Cardiac fibroblast (primary cell): ENCODE measurements around the gene ELFN1.

Experiments
- DNase-seq, 2 donors: peaks; one replicate each; pipeline versions ENCODE4 v3.0.0 to v3.0.0-alpha.2; 2010; ENCODE audit warnings: low read depth in 2 of 2
- H3K4me3 ChIP-seq, 2 donors: replicated peaks in 1 of 2; 1 replicate in 1 of 2; 2 replicates in 1 of 2; pipeline ENCODE4 v1.5.1; 2011; ENCODE audit warnings: low read depth in 2 of 2, low read length in 2 of 2, mild to moderate bottlenecking in 2 of 2, moderate library complexity in 1 of 2
- TF ChIP-seq, protein P1 (sequence below): IDR thresholded peaks from one replicate; pipeline ENCODE4 v1.5.1; 2011; ENCODE audit warnings: low read depth, mild to moderate bottlenecking, low read length, inconsistent platforms

The ELFN1 gene

DNA sequence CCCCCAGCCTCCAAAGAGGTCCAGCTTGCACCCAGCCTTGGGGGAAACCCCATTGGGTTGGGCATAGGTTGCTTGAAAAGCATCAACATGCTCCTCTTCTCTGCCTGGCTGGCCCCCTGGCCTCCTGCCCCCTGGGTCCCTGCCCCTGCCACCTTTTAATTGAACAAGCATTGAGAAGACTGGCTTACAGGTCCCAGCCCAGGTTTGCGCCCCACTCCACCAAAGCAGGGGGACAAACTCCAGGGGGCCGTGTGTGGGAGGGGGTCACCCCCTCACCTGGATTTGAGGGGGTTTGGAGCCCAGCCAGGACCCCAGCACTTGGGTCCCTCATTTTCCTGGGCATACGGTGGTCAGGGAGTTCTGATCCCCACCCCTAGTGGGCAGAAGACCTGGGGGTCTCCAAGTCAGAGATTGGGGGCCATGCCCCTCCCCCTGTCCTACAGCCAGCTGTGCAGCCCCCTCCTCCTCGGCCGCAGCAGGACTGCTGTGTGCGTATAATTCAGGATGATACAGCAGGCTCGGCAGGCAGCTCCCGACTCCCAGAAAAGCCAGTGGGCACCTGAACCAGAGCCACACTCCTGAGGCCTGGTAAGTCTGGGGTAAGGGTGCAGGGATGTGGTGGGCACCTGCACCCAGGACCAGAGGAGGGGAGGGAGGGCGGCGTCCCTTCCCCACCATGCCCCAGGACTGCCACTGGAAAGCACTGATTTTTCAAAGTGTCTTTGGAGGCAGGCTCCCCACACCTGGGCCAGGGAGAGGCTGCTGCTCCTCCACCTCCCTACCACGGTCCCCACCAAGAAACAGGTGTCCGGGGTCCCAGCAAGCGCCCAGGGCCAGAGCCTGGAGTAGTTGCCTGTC lies 1.7 kb downstream of the ELFN1 start:
- H3K4me3 ChIP-seq, result no peak overlapping the region
- DNase-seq, result no peak
- TF ChIP-seq, protein P1, sequence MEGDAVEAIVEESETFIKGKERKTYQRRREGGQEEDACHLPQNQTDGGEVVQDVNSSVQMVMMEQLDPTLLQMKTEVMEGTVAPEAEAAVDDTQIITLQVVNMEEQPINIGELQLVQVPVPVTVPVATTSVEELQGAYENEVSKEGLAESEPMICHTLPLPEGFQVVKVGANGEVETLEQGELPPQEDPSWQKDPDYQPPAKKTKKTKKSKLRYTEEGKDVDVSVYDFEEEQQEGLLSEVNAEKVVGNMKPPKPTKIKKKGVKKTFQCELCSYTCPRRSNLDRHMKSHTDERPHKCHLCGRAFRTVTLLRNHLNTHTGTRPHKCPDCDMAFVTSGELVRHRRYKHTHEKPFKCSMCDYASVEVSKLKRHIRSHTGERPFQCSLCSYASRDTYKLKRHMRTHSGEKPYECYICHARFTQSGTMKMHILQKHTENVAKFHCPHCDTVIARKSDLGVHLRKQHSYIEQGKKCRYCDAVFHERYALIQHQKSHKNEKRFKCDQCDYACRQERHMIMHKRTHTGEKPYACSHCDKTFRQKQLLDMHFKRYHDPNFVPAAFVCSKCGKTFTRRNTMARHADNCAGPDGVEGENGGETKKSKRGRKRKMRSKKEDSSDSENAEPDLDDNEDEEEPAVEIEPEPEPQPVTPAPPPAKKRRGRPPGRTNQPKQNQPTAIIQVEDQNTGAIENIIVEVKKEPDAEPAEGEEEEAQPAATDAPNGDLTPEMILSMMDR, result no peak

GRCh38 chr7:1672851-1673486 lies 2.9 kb downstream of the ELFN1 start:
- TF ChIP-seq, protein P1, result no peak
- no peak overlapping the region for H3K4me3 ChIP-seq
- DNase-seq, result no peak

GRCh38 chr7:1673581-1674118 lies 3.6 kb downstream of the ELFN1 start:
- TF ChIP-seq, protein P1, result no peak
- DNase-seq, result no peak
- H3K4me3 ChIP-seq, result no peak overlapping the region

- no peak for DNase-seq
- TF ChIP-seq, protein P1, result no peak
- no peak overlapping the region for H3K4me3 ChIP-seq
Observed at GRCh38 chr7:1674161-1675035, 4.3 kb downstream of the ELFN1 start.

DNA sequence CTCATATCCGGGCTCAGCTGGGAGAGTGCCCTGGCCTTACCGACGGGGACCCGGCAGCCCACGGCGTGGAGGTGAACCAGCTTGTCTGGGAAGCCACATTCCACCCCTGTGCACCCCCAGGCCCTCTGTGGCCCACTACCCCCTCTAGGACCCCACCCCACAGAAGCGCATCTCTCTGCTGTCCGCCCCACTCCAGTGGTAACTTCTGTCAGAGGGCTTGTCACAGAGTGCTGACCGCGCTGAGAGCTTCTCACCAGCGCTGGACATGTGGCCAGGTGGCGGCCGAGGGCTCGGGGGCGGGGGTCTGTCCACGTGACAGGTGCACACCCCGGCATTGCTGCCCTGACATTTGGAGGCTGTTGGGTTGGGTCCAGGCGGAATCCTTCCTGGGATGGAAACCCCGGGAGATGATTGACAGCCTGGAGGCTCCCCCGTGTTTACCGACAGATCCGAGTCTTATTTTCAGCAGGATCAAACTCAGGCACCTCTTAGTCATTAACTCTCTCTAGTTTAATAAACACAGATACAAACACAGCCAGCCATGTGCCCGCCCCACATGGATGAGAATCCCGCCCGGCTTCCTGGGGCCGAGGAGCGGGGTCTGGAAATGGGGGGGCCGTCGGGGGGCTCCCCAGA lies 5.1 kb downstream of the ELFN1 start:
- H3K4me3 ChIP-seq, result no peak overlapping the region
- DNase-seq, result no peak
- TF ChIP-seq, protein P1, result no peak
